HG03280 (cell line): ENCODE measurements around the gene NRL.

Source experiments
- ATAC-seq: cut with Tn5 transposase; IDR thresholded peaks from one replicate; pipeline ENCODE4 v1.9.1; 2021; ENCODE audit warnings: mild to moderate bottlenecking, moderate library complexity; ENCODE audit not compliant: unreplicated experiment

NRL gene

GRCh38 chr14:24100982-24101494, 13.7 kb downstream of the NRL start:
- ATAC-seq = no peak

- ATAC-seq = no peak
Measured at GRCh38 chr14:24100197-24100981, 14.4 kb downstream of the NRL start.

- no peak for ATAC-seq
Measured at GRCh38 chr14:24098927-24099813, 15.6 kb downstream of the NRL start.

GRCh38 chr14:24098229-24098926, 16.4 kb downstream of the NRL start:
- no peak for ATAC-seq

- ATAC-seq = no peak
Measured at GRCh38 chr14:24096545-24097181, 18.1 kb downstream of the NRL start.

GRCh38 chr14:24095271-24096068, 19.3 kb downstream of the NRL start:
- ATAC-seq = peak; percentile 53

- no peak for ATAC-seq
Measured at GRCh38 chr14:24094841-24095270, 19.9 kb downstream of the NRL start.

- ATAC-seq = peak; percentile 55
Measured at GRCh38 chr14:24093901-24094840, 20.6 kb downstream of the NRL start, which contains the start of gene PCK2. TSS of gene PCK2 (plus strand) at chr14:24094311. CDS start at chr14:24094406, 95 bp downstream.

- ATAC-seq = no peak
Measured at GRCh38 chr14:24093207-24093900, 21.4 kb downstream of the NRL start.

GRCh38 chr14:24092505-24093206, 22.1 kb downstream of the NRL start:
- ATAC-seq = no peak

- no peak for ATAC-seq
Measured at GRCh38 chr14:24092110-24092504, 22.6 kb downstream of the NRL start.

GRCh38 chr14:24089890-24090289, 24.9 kb downstream of the NRL start:
- no peak for ATAC-seq

GRCh38 chr14:24088095-24088494, 26.7 kb downstream of the NRL start:
- no peak for ATAC-seq

GRCh38 chr14:24087004-24087403, 27.7 kb downstream of the NRL start:
- no peak for ATAC-seq

- ATAC-seq = no peak
Measured at GRCh38 chr14:24086193-24086955, 28.4 kb downstream of the NRL start.

GRCh38 chr14:24085215-24085614, 29.5 kb downstream of the NRL start:
- ATAC-seq = no peak

- no peak for ATAC-seq
Measured at GRCh38 chr14:24084440-24084839, 30.3 kb downstream of the NRL start.
